ENCODE results near the gene SRSF11.

SRSF11 gene

GRCh38 chr1:70265946-70266345 is 44.8 kb downstream of the SRSF11 start:
- in situ Hi-C loops (cut with MboI; ENCODE audit: low sequenced_read_pairs, unreplicated experiment): no loop called here

GRCh38 chr1:70277875-70278274 is 56.7 kb downstream of the SRSF11 start:
- in situ Hi-C loops (cut with MboI; ENCODE audit: low sequenced_read_pairs, unreplicated experiment): no loop called here
- DNase-seq (ENCODE audit: low spot score): no peak
- no peak for TF ChIP-seq CTCF (IDR thresholded peaks at IDR 0.05; ENCODE audit: borderline replicate concordance, control extremely low read depth, extremely low read depth, insufficient read depth, missing control alignments)

More at GRCh38 chr1:70265946-70266345, 44.8 kb downstream of the SRSF11 start:
- no peak for DNase-seq (ENCODE audit: low spot score)
- TF ChIP-seq CTCF (IDR thresholded peaks at IDR 0.05; ENCODE audit: borderline replicate concordance, control extremely low read depth, extremely low read depth, insufficient read depth, missing control alignments): no peak

- DNase-seq (ENCODE audit: low spot score): no peak
- in situ Hi-C loops (cut with MboI; ENCODE audit: low sequenced_read_pairs, unreplicated experiment): no loop called here
- TF ChIP-seq CTCF (IDR thresholded peaks at IDR 0.05; ENCODE audit: borderline replicate concordance, control extremely low read depth, extremely low read depth, insufficient read depth, missing control alignments): no peak
These were observed 57.5 kb downstream of the SRSF11 start for GRCh38 chr1:70278710-70279109.

- DNase-seq (ENCODE audit: low spot score): no peak
- in situ Hi-C loops (cut with MboI; ENCODE audit: low sequenced_read_pairs, unreplicated experiment): no loop called here
- TF ChIP-seq CTCF (IDR thresholded peaks at IDR 0.05; ENCODE audit: borderline replicate concordance, control extremely low read depth, extremely low read depth, insufficient read depth, missing control alignments): no peak
These were observed 63.2 kb downstream of the SRSF11 start for GRCh38 chr1:70284366-70284765.

- no peak for DNase-seq (ENCODE audit: low spot score)
- in situ Hi-C loops (cut with MboI; ENCODE audit: low sequenced_read_pairs, unreplicated experiment): no loop called here
- TF ChIP-seq CTCF (IDR thresholded peaks at IDR 0.05; ENCODE audit: borderline replicate concordance, control extremely low read depth, extremely low read depth, insufficient read depth, missing control alignments): no peak
These were observed 65.3 kb downstream of the SRSF11 start for GRCh38 chr1:70286453-70286852.

- in situ Hi-C loops (cut with MboI; ENCODE audit: low sequenced_read_pairs, unreplicated experiment): no loop called here
- DNase-seq (ENCODE audit: low spot score): no peak
These were observed 67.0 kb downstream of the SRSF11 start for GRCh38 chr1:70288166-70288565.

More at GRCh38 chr1:70288166-70288565, 67.0 kb downstream of the SRSF11 start:
- TF ChIP-seq CTCF (IDR thresholded peaks at IDR 0.05; ENCODE audit: borderline replicate concordance, control extremely low read depth, extremely low read depth, insufficient read depth, missing control alignments): no peak

Data from GM13976 (cell line).